Measurements from ENCODE around the gene SF3A1.
A peak's percentile ranks its signal among the peaks of the same experiment; 100 is the strongest.
"Not testable (repeated sequence)": the region's sequence is repeated elsewhere in the genome, so short reads cannot be mapped to it uniquely, and the experiment has no call there.

SF3A1 gene, protein sequence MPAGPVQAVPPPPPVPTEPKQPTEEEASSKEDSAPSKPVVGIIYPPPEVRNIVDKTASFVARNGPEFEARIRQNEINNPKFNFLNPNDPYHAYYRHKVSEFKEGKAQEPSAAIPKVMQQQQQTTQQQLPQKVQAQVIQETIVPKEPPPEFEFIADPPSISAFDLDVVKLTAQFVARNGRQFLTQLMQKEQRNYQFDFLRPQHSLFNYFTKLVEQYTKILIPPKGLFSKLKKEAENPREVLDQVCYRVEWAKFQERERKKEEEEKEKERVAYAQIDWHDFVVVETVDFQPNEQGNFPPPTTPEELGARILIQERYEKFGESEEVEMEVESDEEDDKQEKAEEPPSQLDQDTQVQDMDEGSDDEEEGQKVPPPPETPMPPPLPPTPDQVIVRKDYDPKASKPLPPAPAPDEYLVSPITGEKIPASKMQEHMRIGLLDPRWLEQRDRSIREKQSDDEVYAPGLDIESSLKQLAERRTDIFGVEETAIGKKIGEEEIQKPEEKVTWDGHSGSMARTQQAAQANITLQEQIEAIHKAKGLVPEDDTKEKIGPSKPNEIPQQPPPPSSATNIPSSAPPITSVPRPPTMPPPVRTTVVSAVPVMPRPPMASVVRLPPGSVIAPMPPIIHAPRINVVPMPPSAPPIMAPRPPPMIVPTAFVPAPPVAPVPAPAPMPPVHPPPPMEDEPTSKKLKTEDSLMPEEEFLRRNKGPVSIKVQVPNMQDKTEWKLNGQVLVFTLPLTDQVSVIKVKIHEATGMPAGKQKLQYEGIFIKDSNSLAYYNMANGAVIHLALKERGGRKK

DNA sequence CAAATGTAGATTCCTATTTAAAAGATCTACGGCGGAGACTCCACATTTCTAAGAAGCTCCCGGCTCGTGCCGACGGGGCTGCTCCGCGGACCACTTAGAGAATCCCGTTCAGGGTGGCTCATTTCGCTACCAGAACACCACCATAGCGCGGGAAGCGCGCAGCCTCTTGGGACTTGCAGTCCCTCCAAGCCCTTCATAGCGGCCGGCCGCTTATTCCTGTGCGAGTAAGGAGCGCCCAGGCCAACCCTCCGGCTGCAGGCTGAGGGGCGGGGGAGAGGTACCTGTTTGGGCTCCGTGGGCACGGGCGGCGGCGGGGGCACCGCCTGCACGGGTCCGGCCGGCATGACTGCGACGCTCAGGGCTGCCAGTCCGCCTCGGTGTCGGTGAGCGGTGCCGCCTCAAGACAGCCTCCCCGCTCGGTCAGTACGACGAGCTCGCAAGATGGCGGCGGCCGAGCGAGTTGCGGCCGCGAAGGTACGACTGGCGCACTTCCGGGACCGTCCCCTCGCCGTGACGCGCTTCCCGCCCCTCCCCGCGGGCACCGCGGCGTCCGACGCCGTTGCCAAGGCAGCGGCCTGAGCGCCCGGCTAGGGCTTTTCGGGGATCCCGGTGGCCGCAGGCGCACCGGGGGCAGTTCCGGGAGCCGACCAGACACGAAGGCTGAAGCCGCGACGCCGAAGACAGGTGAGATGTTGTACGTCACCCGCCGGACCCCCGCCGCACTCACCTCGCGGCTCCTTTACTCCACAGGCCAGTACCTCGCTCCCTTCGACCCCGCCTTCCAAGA is at the start of gene SF3A1, which contains the start of gene CCDC157:
TSS of gene SF3A1 (minus strand) at position 446 of the 787 bp plus-strand sequence. CDS start at position 344, 102 bp downstream.
TSS of gene CCDC157 (plus strand) at position 559 of the 787 bp plus-strand sequence. CDS start 8,994 bp downstream, outside the sequence.
- peak; percentile 92 for DNase-seq (ENCODE audit: low spot score)

- DNase-seq (ENCODE audit: low spot score) = no peak
These were observed 49.7 kb upstream of the SF3A1 start for GRCh38 chr22:30406400-30406799.

GRCh38 chr22:30405731-30406130 is 49.0 kb upstream of the SF3A1 start:
- DNase-seq (ENCODE audit: low spot score) = no peak

- DNase-seq (ENCODE audit: low spot score) = no peak
These were observed 47.6 kb upstream of the SF3A1 start for GRCh38 chr22:30404307-30404706.

DNA sequence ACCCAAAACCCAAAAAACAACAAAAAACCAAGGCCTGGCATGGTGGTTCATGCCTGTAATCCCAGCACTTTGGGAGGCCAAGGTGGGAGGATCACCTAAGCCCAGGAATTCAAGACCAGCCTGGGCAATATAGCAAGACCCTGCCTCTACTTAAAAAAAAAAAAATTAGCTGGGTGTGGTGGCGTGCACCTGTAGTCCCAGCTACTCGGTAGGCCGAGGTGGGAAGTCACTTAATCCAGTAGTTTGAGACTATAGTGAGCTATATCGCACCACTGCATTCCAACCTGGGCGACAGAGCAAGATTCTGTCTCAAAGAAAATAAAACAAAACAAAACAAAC is 46.0 kb upstream of the SF3A1 start:
- not testable (repeated sequence) for DNase-seq (ENCODE audit: low spot score)

- no peak for DNase-seq (ENCODE audit: low spot score)
These were observed 45.5 kb upstream of the SF3A1 start for GRCh38 chr22:30402028-30402765.

- not testable (repeated sequence) for DNase-seq (ENCODE audit: low spot score)
These were observed 44.3 kb upstream of the SF3A1 start for GRCh38 chr22:30401024-30401423.

DNA sequence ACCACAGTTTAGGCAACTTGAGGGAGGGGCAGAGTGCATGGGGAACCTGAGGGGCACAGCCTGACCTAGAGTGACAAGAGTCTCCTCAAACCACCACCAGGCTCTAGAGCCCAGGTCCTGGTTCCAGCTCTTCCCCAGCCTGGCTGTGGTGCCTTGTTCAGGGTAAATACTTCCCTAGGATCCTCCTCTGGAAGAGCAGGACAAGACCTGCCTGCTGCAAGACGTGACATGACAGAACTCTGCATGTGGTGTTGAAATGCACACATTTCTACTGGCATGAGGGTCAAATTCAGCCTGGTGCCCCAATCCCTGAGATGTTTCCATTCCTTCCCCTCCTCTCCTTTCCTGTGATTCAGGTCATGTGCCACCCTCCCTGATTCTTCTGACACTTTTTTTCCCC is 43.5 kb upstream of the SF3A1 start:
- DNase-seq (ENCODE audit: low spot score) = no peak

- DNase-seq (ENCODE audit: low spot score) = no peak
These were observed 43.0 kb upstream of the SF3A1 start for GRCh38 chr22:30399718-30400117.

- DNase-seq (ENCODE audit: low spot score) = no peak
These were observed 42.3 kb upstream of the SF3A1 start for GRCh38 chr22:30398685-30399680.

DNA sequence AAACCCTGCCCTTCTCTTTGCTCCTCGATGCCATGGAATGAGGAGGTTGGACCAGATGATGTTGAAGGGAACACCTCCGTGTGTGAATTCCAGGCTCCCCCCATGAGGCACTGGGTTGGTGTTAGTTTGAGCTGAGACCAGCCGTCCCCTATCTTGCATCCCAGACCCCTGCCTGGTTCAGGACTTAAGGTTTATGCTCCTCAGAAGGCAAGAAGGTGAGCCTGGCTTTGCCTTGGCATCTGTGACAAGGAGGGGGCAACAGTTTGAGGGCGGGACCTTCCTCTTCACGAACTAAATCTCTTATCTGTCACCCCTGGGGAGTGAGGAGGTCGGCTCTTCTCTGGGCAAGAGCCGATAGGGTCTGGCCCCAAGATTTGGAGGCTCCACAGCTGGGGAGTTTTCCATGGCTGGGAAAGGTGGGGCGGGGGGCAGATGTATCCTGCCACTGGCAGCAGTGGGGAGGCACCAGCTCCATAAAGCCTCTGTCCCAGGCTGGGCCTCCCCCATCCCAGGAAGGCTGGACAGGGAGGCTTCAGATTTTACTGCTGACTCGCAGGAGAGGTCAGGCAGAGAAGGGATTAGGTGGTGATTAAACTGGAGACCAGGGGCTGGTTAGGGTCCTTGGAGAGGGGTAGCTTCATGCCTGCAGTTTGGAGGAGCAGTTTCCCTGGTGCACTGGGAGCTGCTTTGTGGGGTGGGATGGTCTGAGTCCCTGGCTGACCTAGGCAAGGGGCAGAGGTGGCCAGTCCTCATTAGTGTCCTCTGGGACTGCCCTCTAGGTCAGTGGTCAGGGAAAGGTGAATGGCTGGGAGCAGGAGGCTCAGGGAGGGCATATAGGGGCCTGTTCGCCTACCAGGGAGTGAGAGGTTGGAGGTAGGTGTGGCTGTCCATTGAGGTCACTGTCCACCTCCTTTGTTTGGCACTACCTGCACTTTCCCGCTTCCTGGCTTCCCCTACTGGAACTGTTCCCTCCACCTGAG is 41.3 kb upstream of the SF3A1 start:
- no peak for DNase-seq (ENCODE audit: low spot score)

- peak; percentile 83 for DNase-seq (ENCODE audit: low spot score)
These were observed 40.4 kb upstream of the SF3A1 start, which contains the start of gene SEC14L2 for GRCh38 chr22:30396871-30397655. Gene SEC14L2 (plus strand): TSS chr22:30397018. CDS start chr22:30397117, 99 bp downstream.

DNA sequence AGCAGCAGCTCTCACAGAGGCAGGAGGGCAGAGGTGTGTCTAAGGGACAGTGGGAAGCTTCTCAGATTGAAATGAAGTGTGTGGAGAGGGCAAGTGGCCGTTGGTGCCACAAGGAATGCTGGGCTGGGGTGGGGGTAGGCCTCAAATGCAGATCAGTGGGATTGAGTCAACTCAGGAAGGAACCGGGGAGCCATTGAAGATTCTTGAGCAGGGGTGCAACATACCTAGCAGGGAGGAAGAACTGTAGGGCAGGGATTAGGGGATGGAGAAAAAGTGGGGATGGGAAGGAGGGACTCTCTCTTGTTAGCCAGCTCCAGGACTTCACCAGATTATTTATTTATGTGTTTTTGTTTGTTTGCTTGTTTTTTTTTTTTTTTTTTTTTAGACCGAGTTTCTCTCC is 37.2 kb upstream of the SF3A1 start:
- no peak for DNase-seq (ENCODE audit: low spot score)

- DNase-seq (ENCODE audit: low spot score) = no peak
These were observed 36.6 kb upstream of the SF3A1 start for GRCh38 chr22:30393322-30393680.

- DNase-seq (ENCODE audit: low spot score) = no peak
These were observed 36.1 kb upstream of the SF3A1 start for GRCh38 chr22:30392661-30393321.

DNA sequence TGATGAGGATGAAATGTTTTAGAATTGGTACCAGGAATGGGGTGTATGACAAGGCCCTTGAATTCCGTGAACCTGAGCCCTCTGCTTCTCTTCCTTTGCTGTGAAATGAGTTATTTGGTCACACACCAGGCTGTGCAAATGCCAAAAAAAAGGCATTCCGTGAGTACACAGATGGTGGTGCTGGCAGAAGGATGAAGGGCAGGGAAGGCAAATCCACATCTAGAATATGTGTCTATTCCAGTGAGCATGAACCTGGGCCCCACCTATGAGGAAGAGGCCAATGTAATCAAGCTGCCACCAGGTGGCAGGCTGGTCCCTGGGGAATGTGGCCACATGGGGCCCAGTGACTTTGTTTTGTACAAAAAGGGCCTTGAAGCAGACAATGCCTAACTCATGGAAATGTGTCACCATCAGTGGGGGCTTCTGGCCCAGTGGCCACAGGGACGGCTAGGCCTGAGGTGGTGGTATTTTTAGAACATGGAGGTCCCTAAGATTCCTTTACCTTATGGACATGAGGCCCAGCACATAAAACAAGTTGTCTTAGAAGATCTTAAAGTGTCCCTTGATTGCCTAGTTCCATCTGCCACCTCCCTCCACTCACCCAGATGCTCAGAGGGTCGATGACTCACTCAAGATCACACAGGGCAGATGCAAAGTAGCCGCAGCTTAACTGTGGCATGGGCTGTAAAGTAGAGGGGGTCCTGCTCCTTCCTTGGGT is 34.4 kb upstream of the SF3A1 start:
- DNase-seq (ENCODE audit: low spot score) = peak; percentile 75
